Measurements from ENCODE around the gene RFX2.
A peak's percentile ranks its signal among the peaks of the same experiment; 100 is the strongest.

RFX2 gene

DNA sequence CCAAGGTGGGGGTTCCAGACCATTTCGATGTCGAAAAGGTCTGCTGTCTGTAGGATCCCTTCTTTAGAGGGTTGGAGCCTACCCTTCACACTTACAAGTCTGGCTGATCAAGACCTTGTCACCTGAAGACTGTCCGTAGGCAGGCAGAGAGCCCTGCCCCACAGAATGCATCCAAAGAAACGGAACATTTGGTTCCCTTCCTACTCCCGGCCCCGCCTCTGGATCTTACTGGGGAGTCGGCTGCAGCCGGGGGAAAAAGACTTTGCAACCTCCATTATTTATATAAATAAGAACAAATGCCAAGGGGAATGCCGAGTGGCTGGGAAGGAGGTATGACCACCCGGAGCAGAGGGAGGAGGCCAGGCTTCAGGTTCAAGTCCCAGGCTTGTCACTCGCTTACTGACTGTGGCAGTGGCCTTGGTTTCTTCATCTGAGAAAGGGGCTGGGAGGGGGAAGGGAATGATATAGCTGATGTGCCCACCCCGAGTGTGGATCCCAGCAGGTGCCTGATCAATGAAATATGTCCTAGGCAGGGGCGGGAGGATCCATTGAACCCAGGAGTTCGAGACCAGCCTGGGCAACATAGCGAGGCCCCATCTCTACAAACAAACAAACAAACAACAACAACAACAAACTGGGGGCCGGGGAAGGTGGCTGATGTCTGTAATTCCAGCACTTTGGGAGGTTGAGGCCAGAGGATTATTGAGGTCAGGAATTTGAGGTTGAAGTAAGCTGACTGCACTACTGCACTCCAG is 48.7 kb downstream of the RFX2 start:
- DNase-seq = no peak

GRCh38 chr19:6060600-6061375 is 49.5 kb downstream of the RFX2 start:
- DNase-seq = peak in 1 of 51 donors; percentile 28

DNA sequence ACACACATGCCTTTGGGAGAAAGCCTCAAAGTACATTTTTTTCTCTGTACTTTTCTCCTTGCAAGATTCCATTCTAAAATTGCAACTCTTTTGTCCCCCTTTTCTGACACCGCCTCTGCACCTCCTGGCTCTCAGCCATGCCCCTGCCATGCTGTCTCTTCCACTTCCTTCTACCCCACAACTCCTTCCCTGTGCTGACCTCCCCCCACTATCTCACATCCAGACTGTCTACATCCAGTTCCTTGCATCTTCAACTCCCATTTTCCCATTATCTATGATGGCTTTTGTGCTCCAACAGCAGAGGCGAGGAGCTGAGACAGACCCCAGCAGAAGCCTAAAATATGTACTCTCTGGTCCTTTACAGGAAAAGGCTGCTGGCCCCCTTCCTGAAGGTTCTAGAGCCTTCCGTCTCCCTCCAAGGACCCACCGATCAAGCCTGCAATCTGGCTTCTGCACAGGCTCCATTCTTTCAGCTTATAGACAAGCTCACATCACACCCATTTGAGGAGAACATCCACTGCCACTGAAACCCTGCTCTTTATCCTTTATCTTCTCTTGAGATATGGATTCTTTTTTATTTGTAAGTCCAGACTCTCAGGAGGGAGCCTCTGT is 50.2 kb downstream of the RFX2 start:
- peak in 2 of 51 donors; percentile 19 to 28 for DNase-seq

- no peak for DNase-seq
Measured at GRCh38 chr19:6059396-6059947, 50.8 kb downstream of the RFX2 start.

DNA sequence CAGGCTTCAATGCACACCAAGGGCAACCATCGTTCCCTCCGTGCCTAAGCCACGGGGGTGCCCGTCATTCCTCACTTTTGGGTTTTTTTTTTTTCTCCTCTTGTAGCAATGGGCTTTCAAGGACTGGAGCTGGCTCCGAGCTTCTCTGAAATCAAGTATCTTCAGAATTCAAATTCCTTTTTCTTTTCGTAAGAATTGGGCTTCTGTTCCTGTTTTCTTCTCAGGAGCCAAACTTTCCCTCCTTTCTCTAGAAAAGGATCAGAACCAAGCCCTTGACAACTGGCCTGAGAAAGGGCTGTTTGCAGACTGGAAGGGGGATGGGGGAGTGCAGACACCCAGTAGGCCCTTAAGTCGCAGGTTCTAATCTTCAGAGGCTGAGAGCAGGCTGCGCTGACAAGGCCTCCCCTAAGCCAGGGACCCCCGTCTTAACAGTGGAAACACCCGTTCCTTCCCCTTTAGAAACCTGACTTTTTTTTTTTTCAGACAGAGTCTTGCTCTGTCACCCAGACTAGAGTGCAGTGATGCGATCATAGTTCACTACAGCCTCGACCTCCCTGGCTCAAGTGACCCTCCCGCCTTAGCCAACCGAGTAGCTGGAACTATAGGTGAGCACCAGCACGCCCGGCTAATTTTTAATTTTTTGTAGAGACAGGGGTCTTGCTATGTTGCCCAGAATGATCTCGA is 51.6 kb downstream of the RFX2 start:
- no peak for DNase-seq

DNA sequence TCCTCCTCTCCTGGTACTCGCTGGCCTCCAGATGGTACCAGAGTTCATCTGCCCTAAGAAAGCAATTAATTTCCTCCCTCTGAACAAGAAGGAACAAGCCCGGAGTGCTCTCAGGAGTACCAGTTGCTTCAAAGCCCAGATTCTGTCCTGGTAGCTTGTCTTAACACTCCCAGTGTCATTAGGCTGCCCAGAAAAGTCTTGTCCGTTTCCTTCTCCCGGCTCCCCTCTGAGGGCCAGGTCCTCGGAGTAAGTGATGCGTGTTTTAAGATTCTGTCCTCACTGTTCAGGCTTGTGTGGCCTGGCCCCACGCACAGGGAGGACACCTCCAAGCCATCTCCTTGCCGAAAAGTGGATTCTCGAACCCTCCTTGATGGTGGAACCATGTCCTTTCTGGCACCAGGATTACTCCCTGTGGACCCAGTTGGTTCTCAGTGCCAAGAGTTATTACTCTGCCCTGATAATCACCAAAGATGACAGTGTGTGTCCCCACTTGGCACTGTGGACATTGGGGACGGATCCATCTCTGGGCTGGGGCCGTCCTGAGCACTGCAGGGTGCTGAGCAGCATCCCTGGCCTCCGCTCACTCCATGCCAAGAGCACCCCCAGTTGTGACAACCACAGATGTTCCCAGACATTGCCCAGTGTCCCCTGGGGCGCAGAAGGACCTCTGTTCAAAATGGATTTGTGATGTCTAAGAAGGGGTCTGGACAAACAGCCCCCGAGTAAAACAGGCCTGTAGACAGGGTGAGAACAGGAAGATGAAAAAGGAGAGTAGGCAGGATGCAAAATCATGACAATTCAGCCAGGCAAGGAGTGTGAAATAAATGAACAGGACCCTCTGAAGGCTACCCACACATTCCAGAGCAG is 52.4 kb downstream of the RFX2 start:
- DNase-seq = no peak

GRCh38 chr19:6056801-6057650 is 53.3 kb downstream of the RFX2 start:
- DNase-seq = peak in 37 of 51 donors; percentile 17 to 86 (median 58)

GRCh38 chr19:6056282-6056741 is 54.0 kb downstream of the RFX2 start:
- DNase-seq = no peak

GRCh38 chr19:6055013-6055795 is 55.1 kb downstream of the RFX2 start:
- DNase-seq = no peak

GRCh38 chr19:6048793-6049405 is 61.4 kb downstream of the RFX2 start:
- peak in 39 of 51 donors; percentile 17 to 84 (median 48) for DNase-seq

DNA sequence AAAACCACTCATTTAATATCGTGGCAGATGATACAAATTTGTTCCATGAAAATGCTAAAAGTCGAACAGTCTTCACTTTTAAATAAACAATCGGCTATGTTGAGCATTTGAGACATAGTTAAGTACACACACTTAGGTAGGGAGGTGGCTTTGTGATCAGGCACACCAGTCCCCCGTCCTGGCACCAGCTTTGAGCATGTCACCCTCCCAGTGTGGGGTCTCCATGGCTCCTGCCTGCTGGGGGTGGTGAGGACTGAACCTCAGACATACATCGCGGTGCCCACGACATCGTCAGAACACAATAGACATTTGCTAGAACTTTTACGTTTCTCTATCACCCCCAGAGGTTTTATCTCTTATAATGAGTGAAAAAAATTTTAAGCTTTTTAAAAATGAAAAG is 62.0 kb downstream of the RFX2 start:
- no peak for DNase-seq

DNA sequence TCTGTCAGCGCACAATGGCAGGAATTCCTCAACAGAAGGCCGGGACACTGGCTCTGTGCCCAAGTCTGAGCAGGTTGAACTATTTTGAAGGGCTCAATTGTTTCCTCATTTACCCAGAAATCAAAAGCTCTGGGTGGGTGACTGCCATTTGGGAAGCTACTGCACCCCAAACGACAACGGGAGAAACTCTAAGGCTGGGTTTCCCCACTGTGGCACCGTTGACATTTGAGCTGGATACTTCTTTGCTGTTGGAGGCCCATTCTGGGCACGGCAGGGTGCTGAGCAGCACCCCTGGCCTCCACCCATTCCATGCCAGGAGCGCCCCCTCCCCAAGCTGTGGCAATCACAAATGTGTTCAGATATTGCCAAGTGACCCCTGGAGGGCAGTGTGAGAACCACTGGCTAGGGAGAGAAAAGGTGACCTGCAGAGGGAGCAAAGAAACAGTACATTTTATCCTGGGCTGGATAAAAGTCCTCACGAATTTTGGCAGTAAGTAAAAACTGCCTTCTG is 62.5 kb downstream of the RFX2 start:
- no peak for DNase-seq

DNA sequence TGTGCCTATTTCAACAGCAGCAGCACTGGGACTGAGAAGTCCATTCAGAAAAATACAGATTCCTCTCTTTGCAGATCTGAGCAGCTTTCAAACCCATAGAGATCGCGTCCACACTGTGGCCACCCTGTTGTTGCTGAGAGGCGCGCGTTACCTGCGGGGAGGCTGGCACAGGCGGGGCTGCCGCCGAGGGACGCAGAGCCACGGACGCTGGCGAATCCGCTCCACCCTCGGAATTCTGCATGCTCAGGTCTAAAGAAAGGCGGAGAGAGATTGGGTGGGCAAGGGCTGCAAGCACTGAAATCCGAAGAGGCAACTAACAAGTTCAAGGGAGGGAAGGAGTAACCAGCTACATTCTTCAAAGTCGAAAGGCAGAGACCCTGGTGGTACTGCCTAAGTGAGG is 63.0 kb downstream of the RFX2 start:
- no peak for DNase-seq

- no peak for DNase-seq
Measured at GRCh38 chr19:6045108-6045507, 65.2 kb downstream of the RFX2 start.

DNA sequence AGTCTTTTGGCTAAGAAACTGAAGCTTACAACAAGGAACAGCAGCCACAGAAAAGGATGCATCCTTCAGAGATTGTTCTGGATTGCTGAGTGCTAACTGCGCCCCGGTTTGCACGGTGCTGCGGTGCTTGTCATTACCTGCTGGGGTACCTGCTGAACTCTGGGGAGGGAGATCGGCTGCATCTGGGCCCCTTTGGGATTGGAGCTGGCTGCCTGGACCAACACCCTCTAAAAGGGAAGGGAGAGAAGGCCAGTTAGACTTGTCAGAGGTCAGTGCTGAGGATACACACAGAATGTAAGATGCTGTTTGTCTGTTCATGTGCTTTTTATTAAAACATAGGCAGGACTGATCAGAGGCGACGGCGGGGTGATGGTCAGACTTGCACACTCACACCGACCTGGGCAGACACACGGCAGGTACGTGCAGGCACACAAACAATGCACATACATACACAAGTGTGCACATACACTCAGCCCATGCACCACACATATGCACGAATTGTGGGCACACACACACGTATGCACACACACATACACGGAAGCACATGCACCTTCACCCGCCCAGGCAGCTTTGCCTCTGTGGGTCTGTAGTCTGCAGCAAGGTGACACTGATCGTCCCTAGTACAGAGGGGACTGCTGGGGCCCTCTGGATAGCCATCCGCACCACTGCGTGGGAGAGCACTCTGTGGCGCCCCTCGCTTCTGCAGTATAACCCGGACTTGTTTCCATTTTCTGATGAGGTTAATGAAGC is 66.1 kb downstream of the RFX2 start:
- no peak for DNase-seq

- no peak for DNase-seq
Measured at GRCh38 chr19:6042776-6043726, 67.2 kb downstream of the RFX2 start.

Measured in hypothalamus (tissue), 51 donors.